Gastroesophageal sphincter (tissue), 3 donors: ENCODE measurements around the gene MRGPRX2.

Experiments used
- CTCF ChIP-seq, 4 experiments: fragments of 200-600 bp in 2 of 4; fragments of 450-650 bp in 2 of 4; sonication (generic) in 1 of 4; IDR thresholded peaks; one replicate each; pipeline ENCODE4 v1.5.1; 2017 to 2019; ENCODE audit warnings: antibody characterized with exemption in 4 of 4, mild to moderate bottlenecking in 2 of 4, moderate library complexity in 2 of 4
- POLR2A ChIP-seq, 2 donors: fragments of 450-650 bp; IDR thresholded peaks; one replicate each; pipeline ENCODE4 v1.6.1; 2017; ENCODE audit warnings: antibody characterized with exemption in 2 of 2, mild to moderate bottlenecking in 2 of 2, moderate library complexity in 1 of 2

GRCh38 chr11:19032990-19033389 lies 27.5 kb downstream of the MRGPRX2 start:
- TF ChIP-seq CTCF (IDR thresholded peaks at IDR 0.05) (no peak), POLR2A (IDR thresholded peaks at IDR 0.05) (no peak)
